ENCODE results near the gene ANXA6.

The ANXA6 gene

GRCh38 chr5:151151793-151152192 is 5.8 kb downstream of the ANXA6 start:
- no peak for DNase-seq

DNA sequence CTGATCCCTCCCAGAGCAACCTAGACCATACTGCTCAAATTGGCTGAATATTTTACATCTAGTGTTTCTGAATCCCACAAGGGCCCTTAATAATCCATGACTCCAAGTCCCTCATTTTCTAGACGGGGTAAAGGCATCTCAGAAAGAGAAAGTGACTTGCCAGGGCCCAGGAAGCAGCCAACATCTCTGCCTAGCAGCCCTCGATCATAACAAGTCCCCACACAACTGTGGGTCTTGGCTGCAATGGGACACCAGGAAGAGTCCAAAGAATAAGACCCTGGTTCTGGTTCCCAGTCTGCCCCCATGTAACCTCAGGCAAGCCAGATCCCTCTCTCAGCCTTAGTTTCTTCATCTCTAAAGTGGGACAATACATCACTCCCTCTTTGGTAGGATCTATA is 6.3 kb downstream of the ANXA6 start:
- no peak for DNase-seq

DNA sequence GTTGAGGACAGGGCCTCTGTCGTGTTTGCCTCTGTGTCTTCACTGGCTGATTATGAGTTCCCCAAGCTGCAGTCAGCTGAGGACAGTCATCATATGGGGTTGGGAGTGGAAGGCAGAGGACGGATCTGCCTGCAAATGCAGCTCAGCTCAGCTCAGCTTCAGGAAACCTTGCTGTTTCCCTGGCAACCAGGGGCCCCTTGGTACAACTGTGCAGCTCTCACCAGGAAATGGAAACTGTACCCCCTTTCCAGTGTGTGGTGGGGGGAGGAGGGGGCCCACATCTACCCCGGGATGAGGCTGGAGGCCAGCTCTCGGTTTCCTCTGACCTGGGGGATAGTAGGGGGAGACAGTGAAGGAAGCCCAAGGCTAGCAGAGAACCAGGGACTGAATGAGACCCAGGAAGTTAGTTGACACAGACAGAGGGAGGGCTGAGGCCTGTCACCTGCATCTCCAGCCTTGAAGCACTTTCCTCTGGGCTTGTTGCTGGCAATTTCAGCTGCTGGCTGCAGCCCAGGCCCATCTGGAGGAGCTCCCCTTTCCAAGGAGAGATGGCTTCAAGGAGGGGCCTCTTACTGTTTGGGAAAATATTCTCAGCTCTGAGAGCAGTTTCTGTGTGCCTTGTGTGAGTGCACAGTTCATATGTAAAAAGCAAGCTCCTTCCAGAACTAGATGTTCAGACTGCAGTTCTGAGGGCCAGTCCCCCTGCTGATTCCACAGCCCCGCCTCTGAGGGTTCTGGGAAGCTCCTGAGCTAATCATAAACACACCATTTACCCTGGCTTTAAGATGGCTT is 6.9 kb downstream of the ANXA6 start:
- DNase-seq, result peak; percentile 42 to 47

DNA sequence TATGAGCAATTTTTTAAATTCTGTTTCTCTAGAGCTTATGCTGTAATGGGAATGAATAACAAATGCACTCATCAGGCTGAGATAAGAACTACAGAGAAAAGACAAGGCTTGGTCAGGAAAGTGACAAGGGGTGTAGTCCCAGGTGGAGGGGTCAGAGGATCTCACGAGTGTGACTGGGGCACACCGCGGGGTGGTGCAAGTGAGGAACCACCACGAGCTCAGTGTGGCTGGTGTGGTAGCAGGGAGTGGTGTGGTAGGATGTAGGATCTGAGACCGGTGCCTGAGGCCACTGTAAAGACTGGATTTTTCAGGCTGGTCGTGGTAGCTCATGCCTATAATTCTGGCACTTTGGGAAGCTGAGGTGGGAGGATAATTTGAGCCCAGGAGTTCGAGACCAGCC is 9.0 kb downstream of the ANXA6 start:
- DNase-seq, result no peak

DNA sequence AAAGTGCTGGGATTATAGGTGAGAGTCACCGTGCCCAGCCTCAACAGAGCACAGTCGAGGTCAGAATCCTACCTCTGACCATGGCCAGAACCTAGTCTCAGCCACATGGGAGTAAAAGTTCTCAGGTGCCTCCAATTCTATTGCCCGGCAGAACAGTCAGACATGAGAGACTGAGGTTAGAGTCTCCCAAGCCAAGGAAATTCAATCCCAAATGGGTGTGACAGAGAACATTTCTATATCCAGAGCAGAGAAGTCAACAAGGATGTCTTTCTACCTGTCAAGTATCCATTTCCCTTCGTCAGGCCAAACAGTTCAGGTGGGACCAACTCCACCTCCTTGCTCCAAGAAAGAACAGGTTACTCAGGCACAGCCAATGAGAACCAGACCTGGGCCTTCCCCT is 10.5 kb downstream of the ANXA6 start:
- no peak for DNase-seq

DNA sequence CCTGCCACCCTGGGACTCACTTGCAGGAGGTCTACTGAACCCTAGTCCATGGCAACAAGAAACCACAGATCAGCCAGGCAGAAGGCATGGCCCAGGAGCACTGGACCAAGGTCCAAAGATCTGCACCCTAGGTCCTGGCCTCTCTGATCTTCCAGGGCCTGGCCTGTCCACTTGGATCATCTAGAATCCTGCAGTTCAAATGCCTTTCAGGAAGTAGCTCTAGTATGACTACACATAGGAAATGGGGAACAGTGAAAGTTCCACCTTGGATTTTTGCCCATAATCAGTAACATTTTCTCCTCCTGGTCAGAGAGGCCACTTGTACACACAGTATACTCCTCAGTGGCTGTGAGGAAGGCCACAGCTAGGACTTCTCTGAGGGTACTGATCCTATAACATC is 11.5 kb downstream of the ANXA6 start:
- no peak for DNase-seq

- DNase-seq, result no peak
Observed at GRCh38 chr5:151144922-151145321, 12.7 kb downstream of the ANXA6 start.

DNA sequence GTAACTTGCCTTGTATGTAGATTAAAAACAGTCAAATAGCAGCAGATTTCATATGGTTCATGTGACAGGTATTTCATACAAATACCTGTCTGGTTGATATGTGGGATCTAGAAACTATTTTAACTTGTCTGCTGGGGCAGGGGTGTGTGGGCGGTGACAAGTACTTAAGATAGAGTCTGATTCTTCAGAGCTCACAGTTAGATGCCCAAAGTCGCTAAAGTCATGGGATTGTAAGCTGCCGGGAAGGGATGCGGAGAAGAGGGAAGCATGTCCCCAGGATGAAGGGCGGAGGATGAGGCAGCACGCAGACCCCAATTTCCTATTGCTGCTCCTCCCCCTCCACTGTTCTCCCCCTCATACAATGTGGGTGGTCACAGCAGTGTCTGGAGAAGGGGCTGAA is 13.3 kb downstream of the ANXA6 start:
- no peak for DNase-seq

DNA sequence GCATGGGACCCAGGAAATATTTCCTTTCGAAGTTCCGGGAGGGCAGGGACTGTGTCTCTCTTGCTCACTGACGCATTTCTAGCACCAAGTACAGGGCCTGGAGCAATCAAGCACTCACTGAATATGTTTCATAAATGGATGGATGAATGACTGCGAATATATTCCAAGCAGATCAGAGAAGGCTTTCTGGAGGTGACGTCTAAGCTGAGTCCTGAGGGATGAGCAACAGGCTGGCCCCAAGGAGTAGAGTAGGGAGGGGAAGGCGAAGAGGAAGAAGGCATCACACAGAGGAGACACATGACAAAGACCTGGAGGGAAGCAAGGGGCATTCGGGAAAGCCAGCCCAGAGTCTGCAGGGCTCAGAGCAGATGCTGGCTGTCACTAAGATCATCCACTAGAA is 13.9 kb downstream of the ANXA6 start:
- DNase-seq, result no peak

- no peak for DNase-seq
Observed at GRCh38 chr5:151142933-151143332, 14.6 kb downstream of the ANXA6 start.

- DNase-seq, result peak; percentile 41 to 52
Observed at GRCh38 chr5:151141535-151141934, 16.0 kb downstream of the ANXA6 start.

DNA sequence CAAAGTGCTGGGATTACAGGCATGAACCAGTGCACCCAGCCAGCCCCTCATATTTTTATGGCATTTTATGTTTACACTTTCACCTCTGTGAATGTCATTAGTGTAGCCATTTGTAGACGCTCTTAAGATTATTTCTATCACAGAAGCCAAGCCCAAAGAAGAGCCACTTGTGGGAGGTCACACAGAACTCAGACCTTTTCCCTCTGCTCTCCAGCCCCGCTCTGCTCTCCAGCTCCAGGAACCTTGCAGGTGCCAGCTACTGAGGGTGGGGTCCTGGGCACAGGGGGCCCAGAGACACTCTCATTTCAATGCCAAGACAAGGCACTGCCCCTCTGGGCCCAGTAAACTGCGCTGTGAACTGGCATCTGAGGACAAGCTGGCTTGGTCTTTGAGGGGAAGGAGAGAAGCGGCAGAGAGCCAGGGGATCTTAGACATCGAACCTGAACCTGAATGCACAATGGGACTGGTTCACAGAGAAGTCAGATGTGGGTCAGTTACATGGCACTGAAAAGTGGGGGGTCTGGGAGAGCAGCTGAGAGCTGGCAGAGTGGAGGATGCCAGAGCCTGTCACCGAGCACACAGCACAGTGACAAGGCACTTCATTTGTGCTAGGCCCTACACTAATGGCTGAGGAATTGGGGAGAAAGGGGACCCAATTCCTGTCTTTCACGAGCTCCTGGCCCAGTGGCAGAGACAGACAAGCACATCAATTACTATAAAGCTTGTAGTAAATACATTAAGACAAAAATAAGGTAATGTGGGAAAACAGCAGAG is 16.7 kb downstream of the ANXA6 start:
- no peak for DNase-seq

GRCh38 chr5:151139646-151140045 is 17.9 kb downstream of the ANXA6 start:
- no peak for DNase-seq

DNA sequence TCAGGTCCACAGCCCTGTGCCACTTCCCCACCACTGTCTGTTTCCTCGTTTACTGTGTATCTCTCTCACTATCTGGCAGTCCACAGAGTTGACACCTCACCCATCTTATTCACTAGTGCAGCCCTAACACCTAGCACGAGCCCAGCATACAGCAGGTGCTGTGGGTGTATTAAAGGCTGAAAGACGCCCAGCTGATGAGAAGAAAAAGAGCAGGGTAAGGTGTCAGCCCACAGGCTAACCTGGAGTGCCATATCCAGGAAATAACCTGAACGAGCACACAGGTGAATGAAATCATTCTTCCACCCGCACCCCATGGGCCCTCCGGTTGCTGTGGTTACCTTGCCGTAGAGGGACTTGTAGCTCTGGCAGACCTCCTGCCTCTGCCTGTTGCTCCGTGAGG is 18.6 kb downstream of the ANXA6 start:
- no peak for DNase-seq

- no peak for DNase-seq
Observed at GRCh38 chr5:151138114-151138513, 19.5 kb downstream of the ANXA6 start.

- DNase-seq, result no peak
Observed at GRCh38 chr5:151137067-151137825, 20.3 kb downstream of the ANXA6 start.

DNA sequence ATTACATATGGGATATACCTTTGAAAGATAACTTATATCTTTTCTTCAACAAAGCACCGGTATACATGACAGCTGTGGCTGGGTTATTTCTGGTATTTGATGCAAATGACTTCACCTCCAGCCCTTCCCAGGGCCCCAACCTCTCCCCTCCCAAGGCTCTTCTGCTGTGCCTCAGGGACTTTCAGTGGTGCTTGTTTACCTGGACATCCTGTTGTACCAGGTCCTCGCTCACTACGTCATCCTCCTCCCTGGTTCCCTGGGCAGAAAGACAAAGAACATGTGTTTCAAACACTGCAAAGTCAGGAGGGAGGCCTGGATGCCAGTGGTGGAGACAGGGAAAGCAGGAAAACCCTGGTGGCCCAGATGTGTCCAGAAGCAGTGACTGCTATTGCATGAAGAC is 23.4 kb downstream of the ANXA6 start:
- no peak for DNase-seq

GRCh38 chr5:151132963-151133362 is 24.6 kb downstream of the ANXA6 start:
- no peak for DNase-seq

- DNase-seq, result no peak
Observed at GRCh38 chr5:151130922-151131891, 26.4 kb downstream of the ANXA6 start.

- no peak for DNase-seq
Observed at GRCh38 chr5:151130235-151130921, 27.2 kb downstream of the ANXA6 start.

DNA sequence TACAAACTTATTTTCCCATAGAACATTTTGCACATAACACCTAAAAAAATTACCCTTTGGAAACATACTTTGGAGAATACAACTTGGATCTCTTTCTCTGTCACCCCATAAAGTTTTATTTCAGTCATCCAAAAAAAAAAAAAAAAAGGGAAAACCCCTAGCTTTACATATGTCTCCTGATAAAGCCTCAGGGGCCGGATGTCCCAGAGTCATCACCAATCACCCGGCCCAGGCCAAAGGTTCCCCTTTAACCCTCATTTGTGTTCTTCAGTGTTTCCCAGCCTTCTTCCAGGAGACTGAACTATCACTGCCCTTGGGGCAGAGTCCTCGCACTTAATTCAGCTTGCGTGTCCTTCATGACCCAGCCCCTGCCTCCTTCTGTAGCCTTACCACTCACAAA is 28.8 kb downstream of the ANXA6 start:
- DNase-seq, result no peak

- DNase-seq, result no peak
Observed at GRCh38 chr5:151127926-151128325, 29.7 kb downstream of the ANXA6 start.
